ENCODE data around the gene QSOX1. TPM values are rescaled to one million over a fixed set of nuclear protein-coding genes. Genes with fewer than 3 reads are reported as not detected.

Gene QSOX1
- total RNA-seq, 1 experiment from 2014 or later: 135 TPM

- TF ChIP-seq AR (CRISPR knock-in tag; IDR thresholded peaks at IDR 0.05) (no peak), TEAD4 (CRISPR knock-in tag; IDR thresholded peaks at IDR 0.05) (no peak; the same call in 1 of the 2 replicates), ATF1 (CRISPR knock-in tag; IDR thresholded peaks at IDR 0.05) (no peak), PREB (CRISPR knock-in tag; IDR thresholded peaks at IDR 0.05; ENCODE audit: borderline replicate concordance) (no peak), HMGXB4 (CRISPR knock-in tag; IDR thresholded peaks at IDR 0.05) (no peak), FOXK1 (CRISPR knock-in tag; IDR thresholded peaks at IDR 0.05) (peak; percentile 80), MYBL2 (CRISPR knock-in tag; IDR thresholded peaks at IDR 0.05) (peak; percentile 91), JAZF1 (CRISPR knock-in tag; IDR thresholded peaks at IDR 0.05) (no peak), E2F4 (CRISPR knock-in tag; IDR thresholded peaks at IDR 0.05; ENCODE audit: borderline replicate concordance, low read depth) (0 out of 2 replicates have a peak, but pooled peaks have one; percentile 87), PRDM15 (CRISPR knock-in tag; IDR thresholded peaks at IDR 0.05) (peak; percentile 62; the same call in 1 of the 2 replicates), ZNF512 (CRISPR knock-in tag; IDR thresholded peaks at IDR 0.05; ENCODE audit: borderline replicate concordance) (no peak), HMGA2 (CRISPR knock-in tag; IDR thresholded peaks at IDR 0.05) (no peak), SMAD3 (CRISPR knock-in tag; IDR thresholded peaks at IDR 0.05; ENCODE audit: borderline replicate concordance) (no peak; the same call in 1 of the 2 replicates), E2F5 (CRISPR knock-in tag; IDR thresholded peaks at IDR 0.05) (no peak; the same call in 1 of the 2 replicates), ZNF281 (CRISPR knock-in tag; IDR thresholded peaks at IDR 0.05) (no peak; the same call in 1 of the 2 replicates), ZNF317 (CRISPR knock-in tag; IDR thresholded peaks at IDR 0.05; ENCODE audit: borderline replicate concordance, low read depth) (no peak), JUN (CRISPR knock-in tag; IDR thresholded peaks at IDR 0.05) (peak; percentile 88), IRF2 (CRISPR knock-in tag; IDR thresholded peaks at IDR 0.05; ENCODE audit: borderline replicate concordance, low read depth) (0 out of 2 replicates have a peak, but pooled peaks have one; percentile 53), GRHL2 (CRISPR knock-in tag; IDR thresholded peaks at IDR 0.05; ENCODE audit: insufficient replicate concordance, severe bottlenecking) (no peak)
Measured at GRCh38 chr1:180228648-180229482, 74.2 kb downstream of the QSOX1 start (continued).

Measured in WTC11 (cell line).